DND-41 (cell line): ENCODE results near the gene CHMP6.

Experiments
- ATAC-seq: fragments of 200-7000 bp; cut with Tn5 transposase; 3 replicates; pipeline ENCODE4 v1.9.1; 2021; ENCODE audit warnings: low read depth; ENCODE audit not compliant: insufficient read depth
- DNase-seq: peaks from one replicate; pipeline ENCODE4 v3.0.0-alpha.2; 2020
- H2AFZ ChIP-seq: 2 replicates; pipeline ENCODE4 v1.6.0; 2012; ENCODE audit warnings: low read depth, low read length
- H3K27ac ChIP-seq: 2 replicates; pipeline ENCODE4 v1.5.1; 2012; ENCODE audit warnings: low read length, inconsistent platforms
- H3K27me3 ChIP-seq: fragments of 200-600 bp; sonication (generic); 2 replicates; pipeline ENCODE4 v1.6.0; 2012; ENCODE audit warnings: low read length, mild to moderate bottlenecking, inconsistent platforms; ENCODE audit not compliant: insufficient read depth, poor library complexity
- H3K36me3 ChIP-seq: 2 replicates; pipeline ENCODE4 v1.5.1; 2012; ENCODE audit warnings: low read length, inconsistent platforms; ENCODE audit not compliant: insufficient read depth
- H3K4me1 ChIP-seq: 2 replicates; pipeline ENCODE4 v1.5.1; 2012; ENCODE audit warnings: mild to moderate bottlenecking, low read length; ENCODE audit not compliant: insufficient read depth
- H3K4me2 ChIP-seq: 2 replicates; pipeline ENCODE4 v1.6.0; 2012; ENCODE audit warnings: mild to moderate bottlenecking, moderate library complexity, low read length, inconsistent platforms; ENCODE audit not compliant: insufficient read depth
- H3K4me3 ChIP-seq, 2 experiments: fragments of 200-600 bp in 1 of 2; shearing (Covaris generic) in 1 of 2; 2 replicates each; pipeline ENCODE4 v1.5.1; 2012 to 2016; ENCODE audit warnings: inconsistent platforms in 2 of 2, low read length in 2 of 2, mild to moderate bottlenecking in 2 of 2, low read depth in 1 of 2, moderate library complexity in 1 of 2
- H3K79me2 ChIP-seq: 2 replicates; pipeline ENCODE4 v1.6.0; 2012; ENCODE audit warnings: low read length, inconsistent platforms; ENCODE audit not compliant: insufficient read depth
- H3K9ac ChIP-seq: 2 replicates; pipeline ENCODE4 v1.6.0; 2012; ENCODE audit warnings: low read depth, mild to moderate bottlenecking, inconsistent platforms, low read length, moderate library complexity
- H3K9me3 ChIP-seq: 2 replicates; pipeline ENCODE4 v1.5.1; 2012; ENCODE audit warnings: low read length, moderate library complexity, mild to moderate bottlenecking, inconsistent platforms; ENCODE audit not compliant: insufficient read depth, severe bottlenecking
- H4K20me1 ChIP-seq: 2 replicates; pipeline ENCODE4 v1.6.0; 2012; ENCODE audit warnings: low read length; ENCODE audit not compliant: insufficient read depth
- CTCF ChIP-seq: IDR thresholded peaks from 2 replicates; pipeline ENCODE4 v1.5.1; 2012; ENCODE audit warnings: borderline replicate concordance, low read length, moderate library complexity, mild to moderate bottlenecking; ENCODE audit not compliant: poor library complexity, severe bottlenecking; ENCODE audit errors: extremely low read depth
- EZH2 ChIP-seq: IDR thresholded peaks from 3 replicates; pipeline ENCODE4 v1.6.1; 2012; ENCODE audit warnings: borderline replicate concordance, low read depth, mild to moderate bottlenecking, moderate library complexity, low read length, inconsistent platforms; ENCODE audit not compliant: severe bottlenecking

Gene CHMP6

GRCh38 chr17:81009136-81009535 is 17.5 kb downstream of the CHMP6 start:
- Histone ChIP-seq H4K20me1 (peaks cover 3% of the 10 kb centered on the region; the same call in 1 of the 2 replicates), H3K4me2 (no peak overlapping the region), H3K9ac (no peak overlapping the region), H3K4me3 (no peak overlapping the region), H3K27me3 (peaks cover 19% of the 10 kb centered on the region), H3K79me2 (no peaks in the 10 kb centered on the region), H3K36me3 (no peaks in the 10 kb centered on the region), H2AFZ (no peak overlapping the region), H3K4me1 (no peaks in the 10 kb centered on the region), H3K9me3 (no peaks in the 10 kb centered on the region), H3K27ac (no peak overlapping the region)
- no peak for TF ChIP-seq CTCF
- no peak for TF ChIP-seq EZH2
- no peak for DNase-seq
- no peak for ATAC-seq

- Histone ChIP-seq H3K9me3 (no peaks in the 10 kb centered on the region), H2AFZ (no peak overlapping the region), H3K4me1 (no peaks in the 10 kb centered on the region), H3K4me2 (no peak overlapping the region), H3K27ac (no peak overlapping the region), H3K36me3 (no peaks in the 10 kb centered on the region), H4K20me1 (no peaks in the 10 kb centered on the region), H3K27me3 (peaks cover 8% of the 10 kb centered on the region), H3K9ac (no peak overlapping the region), H3K4me3 (no peak overlapping the region), H3K79me2 (no peaks in the 10 kb centered on the region)
- DNase-seq (no peak), ATAC-seq (no peak)
- TF ChIP-seq EZH2 (no peak), CTCF (no peak)
Measured at GRCh38 chr17:81010935-81011334, 19.3 kb downstream of the CHMP6 start.

DNA sequence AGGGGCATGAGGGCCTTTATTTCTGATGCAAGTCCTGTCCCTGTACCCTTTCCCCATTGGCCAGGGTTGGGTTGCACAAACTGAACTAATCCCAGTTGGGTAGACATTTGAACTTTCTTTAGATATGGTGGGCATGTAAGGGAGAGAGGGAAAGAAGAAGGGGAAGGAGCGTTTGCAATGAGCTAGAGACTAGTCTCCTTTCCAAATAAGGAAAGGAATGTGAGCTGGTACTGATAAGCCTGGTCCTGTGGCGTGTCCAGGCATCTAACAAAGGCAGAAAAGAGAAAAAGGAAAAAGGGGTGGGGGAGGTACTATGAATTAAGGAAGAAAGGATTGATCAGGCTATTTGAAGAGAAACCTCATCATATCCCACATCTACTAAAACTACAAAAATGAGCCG is 20.3 kb downstream of the CHMP6 start:
- Histone ChIP-seq H3K36me3 (no peaks in the 10 kb centered on the region), H2AFZ (no peak overlapping the region), H3K4me2 (no peak overlapping the region), H3K4me1 (peaks cover 3% of the 10 kb centered on the region), H3K27ac (no peak overlapping the region), H3K79me2 (no peaks in the 10 kb centered on the region), H3K9ac (no peak overlapping the region), H3K27me3 (peaks cover 2% of the 10 kb centered on the region), H3K4me3 (no peak overlapping the region), H4K20me1 (no peaks in the 10 kb centered on the region), H3K9me3 (no peaks in the 10 kb centered on the region)
- ATAC-seq (no peak), DNase-seq (no peak)
- no peak for TF ChIP-seq CTCF
- no peak for TF ChIP-seq EZH2
